Endodermal cell (in vitro differentiated cells): ENCODE data around the gene LRSAM1. TPM values are rescaled to one million over a fixed set of nuclear protein-coding genes. Genes with fewer than 3 reads are reported as not detected.

Experiments used
- DNase-seq: peaks from one replicate; pipeline ENCODE4 v3.0.0-alpha.2; 2017
- H3K27ac ChIP-seq: 2 replicates; pipeline ENCODE4 v1.5.1; 2013; ENCODE audit warnings: mild to moderate bottlenecking, low read depth, low read length, moderate library complexity
- H3K27me3 ChIP-seq: 2 replicates; pipeline ENCODE4 v1.6.1; 2013; ENCODE audit warnings: mild to moderate bottlenecking, low read length, moderate library complexity; ENCODE audit not compliant: insufficient read depth, control insufficient read depth, poor library complexity, severe bottlenecking
- H3K36me3 ChIP-seq: 2 replicates; pipeline ENCODE4 v1.7.0; 2013; ENCODE audit warnings: mild to moderate bottlenecking, low read length, moderate library complexity; ENCODE audit not compliant: control insufficient read depth, insufficient read depth
- H3K4me1 ChIP-seq: one replicate; pipeline ENCODE4 v1.7.0; 2013; ENCODE audit warnings: low read length; ENCODE audit not compliant: control insufficient read depth, insufficient read depth
- H3K4me3 ChIP-seq: 2 replicates; pipeline ENCODE4 v1.5.1; 2013; ENCODE audit warnings: mild to moderate bottlenecking, low read length, moderate library complexity
- H3K9ac ChIP-seq: 2 replicates; pipeline ENCODE4 v1.6.1; 2013; ENCODE audit warnings: mild to moderate bottlenecking, low read length, moderate library complexity; ENCODE audit not compliant: poor library complexity, severe bottlenecking; ENCODE audit errors: extremely low read depth
- H3K9me3 ChIP-seq: 2 replicates; pipeline ENCODE4 v1.6.1; 2013; ENCODE audit warnings: mild to moderate bottlenecking, low read length, moderate library complexity; ENCODE audit not compliant: control insufficient read depth
- H3K27ac Mint-ChIP-seq: 2 replicates; pipeline ENCODE4 v1.8.0; 2020; ENCODE audit warnings: mixed read lengths
- H3K27me3 Mint-ChIP-seq: 2 replicates; pipeline ENCODE4 v1.8.0; 2021; ENCODE audit warnings: mild to moderate bottlenecking, mixed read lengths; ENCODE audit not compliant: insufficient read depth
- H3K36me3 Mint-ChIP-seq: 2 replicates; pipeline ENCODE4 v1.8.0; 2020; ENCODE audit warnings: low read depth, mixed read lengths
- H3K4me1 Mint-ChIP-seq: 2 replicates; pipeline ENCODE4 v1.8.0; 2020; ENCODE audit warnings: mixed read lengths
- H3K4me3 Mint-ChIP-seq: 2 replicates; pipeline ENCODE4 v1.8.0; 2020; ENCODE audit warnings: mild to moderate bottlenecking, moderate library complexity, mixed read lengths
- H3K9me3 Mint-ChIP-seq: 2 replicates; pipeline ENCODE4 v1.8.0; 2020; ENCODE audit warnings: mild to moderate bottlenecking, mixed read lengths
- CTCF ChIP-seq: fragments of 200-600 bp; sonication (generic); conservative IDR thresholded peaks from 2 replicates; pipeline ENCODE4 v1.5.0; 2021; ENCODE audit warnings: antibody characterized with exemption, mild to moderate bottlenecking
- WGBS, 2 experiments: methylation state at CpG; one replicate each; pipeline versions ENCODE4 v1.1.5 to v1.1.7; 2013; ENCODE audit warnings: missing lambda C conversion rate in 2 of 2, mixed read lengths in 1 of 2; ENCODE audit not compliant: insufficient coverage in 1 of 2, insufficient read length in 1 of 2; 5-methylcytosine and 5-hydroxymethylcytosine counted together
- total RNA-seq, 2 donors: library from RNA; stranded (reverse); fragmentation: NEBNext Ultra II Directional in 1 of 2; extraction: Animal tissue kit (Norgen Biotek cat#: 25700) in 1 of 2; gene quantifications; 2 replicates in 1 of 2; 3 replicates in 1 of 2; pipeline ENCODE4 v1.2.1, GENCODE V29; 2021

The LRSAM1 gene
- total RNA-seq, 2 donors from 2014 or later, result 18.4 to 19.8 TPM

GRCh38 chr9:127543973-127544533, 92.7 kb downstream of the LRSAM1 start:
- Mint-ChIP-seq H3K4me3 (no peak overlapping the region), H3K9me3 (no peaks in the 10 kb centered on the region), H3K27me3 (no peaks in the 10 kb centered on the region), H3K27ac (no peak overlapping the region), H3K36me3 (peaks cover 5% of the 10 kb centered on the region), H3K4me1 (peaks cover 23% of the 10 kb centered on the region)
- Histone ChIP-seq H3K36me3 (no peaks in the 10 kb centered on the region), H3K27ac (no peak overlapping the region), H3K27me3 (no peaks in the 10 kb centered on the region), H3K9ac (no peak overlapping the region), H3K9me3 (no peaks in the 10 kb centered on the region), H3K4me1 (peaks cover 8% of the 10 kb centered on the region), H3K4me3 (no peak overlapping the region)
- WGBS, 2 experiments, result 93 to 99% methylated on average over 5 to 6 of the region's 6 CpGs
- TF ChIP-seq CTCF, result no peak
- no peak for DNase-seq

DNA sequence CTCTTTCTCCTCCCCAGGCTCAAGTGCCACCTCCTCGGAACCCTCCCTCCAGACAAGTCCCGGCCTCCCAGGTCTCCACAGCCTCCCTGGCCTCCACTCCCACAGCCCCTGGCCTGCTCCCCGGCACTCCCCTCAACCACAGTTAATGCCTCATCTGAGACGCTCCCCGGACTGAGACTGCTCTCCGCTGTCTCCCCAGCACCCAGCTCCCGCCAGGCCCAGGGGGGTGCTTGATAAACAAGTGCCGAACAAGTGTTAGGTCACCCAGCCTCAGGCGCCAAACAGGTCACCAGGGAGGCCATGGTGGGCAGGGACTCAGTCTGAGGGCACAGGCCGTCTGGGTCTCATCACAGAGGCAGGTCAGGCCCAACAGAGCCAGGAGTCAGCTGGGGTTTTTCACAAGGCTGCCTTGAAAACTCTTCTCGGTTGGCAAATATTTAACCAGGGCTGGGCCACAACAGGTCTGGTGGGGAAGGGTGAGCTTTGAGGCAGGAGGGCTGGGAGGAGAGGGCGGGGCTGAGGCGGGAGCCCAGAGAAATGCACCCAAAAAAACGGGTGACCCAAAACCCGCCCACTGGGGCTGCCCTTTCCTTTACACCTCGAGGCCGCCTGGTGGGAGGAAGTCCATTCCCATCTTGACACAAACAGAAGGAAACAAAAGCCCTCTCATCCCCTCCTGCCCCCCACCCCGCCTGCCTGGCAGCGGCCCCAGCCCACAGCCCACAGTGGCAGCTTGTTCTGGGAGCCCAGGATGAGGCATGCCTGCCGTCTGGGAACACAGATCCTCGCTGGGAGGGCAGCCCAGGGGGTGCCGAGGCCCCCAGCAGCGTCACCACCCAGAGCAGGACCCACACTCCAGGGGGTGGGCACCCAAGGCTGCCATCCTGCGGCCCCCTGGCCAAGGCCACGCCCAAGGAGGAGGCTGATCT, 94.2 kb downstream of the LRSAM1 start:
- H3K4me1 Mint-ChIP-seq, result peaks cover 23% of the 10 kb centered on the region
- peak overlapping the region; percentile 88 for H3K27ac Mint-ChIP-seq
- peaks cover 5% of the 10 kb centered on the region for H3K36me3 Mint-ChIP-seq
- no peaks in the 10 kb centered on the region for H3K9me3 Mint-ChIP-seq
- no peaks in the 10 kb centered on the region for H3K36me3 ChIP-seq
- no peak overlapping the region for H3K9ac ChIP-seq
- peaks cover 8% of the 10 kb centered on the region for H3K4me1 ChIP-seq
- peak overlapping the region; percentile 39 for H3K4me3 Mint-ChIP-seq
- DNase-seq, result peak; percentile 82
- no peak overlapping the region for H3K4me3 ChIP-seq
- H3K27me3 ChIP-seq, result no peaks in the 10 kb centered on the region
- peak overlapping the region; percentile 68 for H3K27ac ChIP-seq
- TF ChIP-seq CTCF, result no peak
- H3K9me3 ChIP-seq, result no peaks in the 10 kb centered on the region
- 77 to 78% methylated on average over 16 to 25 of the region's 25 CpGs for WGBS, 2 experiments
- no peaks in the 10 kb centered on the region for H3K27me3 Mint-ChIP-seq

GRCh38 chr9:127546125-127546832, 95.0 kb downstream of the LRSAM1 start:
- Mint-ChIP-seq H3K27me3 (no peaks in the 10 kb centered on the region), H3K27ac (peak overlapping the region; percentile 76), H3K4me1 (peaks cover 23% of the 10 kb centered on the region), H3K9me3 (no peaks in the 10 kb centered on the region), H3K36me3 (peaks cover 5% of the 10 kb centered on the region), H3K4me3 (no peak overlapping the region)
- no peak for DNase-seq
- Histone ChIP-seq H3K4me1 (peaks cover 8% of the 10 kb centered on the region), H3K27ac (no peak overlapping the region), H3K4me3 (no peak overlapping the region), H3K9ac (no peak overlapping the region), H3K36me3 (no peaks in the 10 kb centered on the region), H3K27me3 (no peaks in the 10 kb centered on the region), H3K9me3 (no peaks in the 10 kb centered on the region)
- 94% methylated on average over 10 to 14 of the region's 14 CpGs for WGBS, 2 experiments
- no peak for TF ChIP-seq CTCF
